Stimulated activated CD8-positive, alpha-beta memory T cell treated with anti-CD3 and anti-CD28 coated beads, Interleukin-15, amount 100 ng/mL, for 4 hours (primary cell): Measurements from ENCODE around the gene CDH13.

Source experiments
- DNase-seq, 2 donors: peaks; one replicate each; pipeline ENCODE4 v3.0.0-alpha.2; 2020; ENCODE audit warnings: low read depth in 2 of 2

CDH13 gene

GRCh38 chr16:83110269-83110668, 483.5 kb downstream of the CDH13 start:
- DNase-seq, result no peak

GRCh38 chr16:83113317-83113716, 486.5 kb downstream of the CDH13 start:
- DNase-seq, result no peak

- DNase-seq, result no peak
Measured at GRCh38 chr16:83113811-83114210, 487.0 kb downstream of the CDH13 start.

GRCh38 chr16:83115491-83116232, 488.9 kb downstream of the CDH13 start:
- no peak for DNase-seq

- DNase-seq, result no peak
Measured at GRCh38 chr16:83116274-83116892, 489.6 kb downstream of the CDH13 start.

GRCh38 chr16:83117810-83118209, 491.0 kb downstream of the CDH13 start:
- DNase-seq, result no peak

GRCh38 chr16:83118365-83118764, 491.6 kb downstream of the CDH13 start:
- no peak for DNase-seq

GRCh38 chr16:83125999-83126568, 499.3 kb downstream of the CDH13 start:
- no peak for DNase-seq

GRCh38 chr16:83128041-83128440, 501.3 kb downstream of the CDH13 start:
- DNase-seq, result no peak

GRCh38 chr16:83130039-83130438, 503.3 kb downstream of the CDH13 start:
- DNase-seq, result no peak

- DNase-seq, result no peak
Measured at GRCh38 chr16:83134638-83135037, 507.9 kb downstream of the CDH13 start.

- no peak for DNase-seq
Measured at GRCh38 chr16:83136419-83136818, 509.6 kb downstream of the CDH13 start.

- DNase-seq, result no peak
Measured at GRCh38 chr16:83136924-83137323, 510.2 kb downstream of the CDH13 start.

- DNase-seq, result no peak
Measured at GRCh38 chr16:83137326-83137781, 510.6 kb downstream of the CDH13 start.

- DNase-seq, result no peak
Measured at GRCh38 chr16:83137894-83138293, 511.1 kb downstream of the CDH13 start.

GRCh38 chr16:83138512-83138911, 511.7 kb downstream of the CDH13 start:
- no peak for DNase-seq

- no peak for DNase-seq
Measured at GRCh38 chr16:83138976-83139690, 512.4 kb downstream of the CDH13 start.

GRCh38 chr16:83143788-83144187, 517.0 kb downstream of the CDH13 start:
- DNase-seq, result no peak

- no peak for DNase-seq
Measured at GRCh38 chr16:83145297-83145696, 518.5 kb downstream of the CDH13 start.

- no peak for DNase-seq
Measured at GRCh38 chr16:83147244-83147643, 520.5 kb downstream of the CDH13 start.

GRCh38 chr16:83158320-83158957, 531.7 kb downstream of the CDH13 start:
- DNase-seq, result no peak

GRCh38 chr16:83159049-83159448, 532.3 kb downstream of the CDH13 start:
- no peak for DNase-seq
